Middle frontal gyrus (tissue), 1 donor: ENCODE data around the gene ATP9B.

Experiments
- DNase-seq: peaks from one replicate; pipeline ENCODE4 v3.0.0-alpha.2; 2015; ENCODE audit warnings: low spot score; ENCODE audit errors: extremely low spot score

ATP9B gene

DNA sequence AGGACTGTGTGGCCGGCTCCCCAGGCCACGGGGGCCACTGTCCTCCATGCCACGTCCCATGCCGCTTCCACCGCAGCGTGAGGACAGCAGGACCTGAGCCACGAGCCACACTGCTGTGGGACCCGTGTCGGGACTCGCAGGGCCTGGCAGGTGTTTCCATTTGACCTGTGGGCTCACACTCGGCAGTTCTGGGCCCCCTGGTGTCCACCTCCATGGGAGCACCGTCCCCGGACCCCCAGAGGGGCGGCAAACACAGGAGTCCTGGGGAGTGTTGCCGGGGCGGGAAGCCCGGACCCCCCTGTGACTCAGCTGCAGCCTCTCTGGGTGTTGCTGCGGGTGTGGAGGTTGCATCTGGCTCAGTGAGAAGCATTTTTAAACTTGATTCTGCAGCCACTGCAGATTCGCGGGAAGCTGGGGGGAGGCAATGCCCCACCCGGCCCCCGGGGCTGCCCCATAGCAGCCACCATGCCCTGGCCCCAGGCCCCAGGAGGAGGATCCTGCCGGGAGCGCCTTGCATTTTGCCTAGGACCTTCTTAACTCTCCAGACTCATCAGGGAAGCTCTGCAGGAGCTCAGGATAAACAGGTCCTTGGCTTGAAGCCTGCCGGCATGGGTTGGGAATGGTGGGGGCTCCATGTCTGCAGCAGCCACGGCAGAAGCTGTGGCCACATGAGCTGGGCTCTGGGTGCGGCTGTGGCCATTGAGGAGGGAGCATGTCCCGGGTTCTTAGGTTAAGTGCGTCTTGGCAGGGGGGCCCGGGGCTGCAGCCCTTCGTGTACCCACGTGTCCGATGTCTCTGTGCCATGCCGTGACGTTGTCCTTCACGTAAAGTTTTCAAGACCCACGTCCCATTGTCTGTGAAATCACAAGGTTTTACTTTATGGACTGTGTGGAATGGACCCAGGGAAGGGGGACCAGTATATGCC is 357.4 kb downstream of the ATP9B start:
- no peak for DNase-seq

DNA sequence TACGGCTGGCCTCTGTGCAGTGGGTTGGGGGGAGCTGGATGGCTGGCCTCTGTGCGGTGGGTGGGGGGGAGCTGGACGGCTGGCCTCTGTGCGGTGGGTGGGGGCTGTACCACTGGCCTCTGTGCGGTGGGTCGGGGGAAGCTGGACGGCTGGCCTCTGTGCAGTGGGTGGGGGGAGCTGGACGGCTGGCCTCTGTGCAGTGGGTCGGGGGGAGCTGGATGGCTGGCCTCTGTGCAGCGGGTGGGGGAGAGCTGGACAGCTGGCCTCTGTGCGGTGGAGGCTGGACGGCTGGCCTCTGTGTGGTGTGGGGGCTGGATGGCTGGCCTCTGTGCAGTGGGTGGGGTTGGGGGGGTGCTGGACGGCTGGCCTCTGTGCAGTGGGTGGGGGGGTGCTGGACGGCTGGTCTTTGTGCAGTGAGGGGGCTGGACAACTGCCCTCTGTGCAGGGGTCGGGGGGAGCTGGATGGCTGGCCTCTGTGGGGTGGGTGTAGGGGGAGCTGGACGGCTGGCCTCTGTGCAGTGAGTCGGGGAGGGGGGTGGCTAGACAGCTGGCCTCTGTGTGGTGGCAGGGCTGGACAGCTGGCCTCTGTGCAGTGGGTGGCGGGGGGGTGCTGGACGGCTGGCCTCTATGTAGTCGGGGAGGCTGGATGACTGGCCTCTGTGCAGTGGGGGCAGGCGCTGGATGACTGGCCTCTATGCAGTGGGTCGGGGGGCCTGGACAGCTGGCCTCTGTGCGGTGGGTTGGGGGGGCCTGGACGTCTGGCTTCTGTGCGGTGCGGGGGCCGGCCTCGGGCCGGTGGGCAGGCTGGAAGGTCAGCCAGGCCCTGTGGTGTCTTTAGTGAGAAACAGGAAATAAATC is 358.4 kb downstream of the ATP9B start:
- no peak for DNase-seq
